Measurements from ENCODE around the gene SLC37A3. TPM values are rescaled to one million over a fixed set of nuclear protein-coding genes. Genes with fewer than 3 reads are reported as not detected.

Gene SLC37A3
- total and polyA plus RNA-seq, 4 donors = 7.3 to 30.8 (median 10.6) TPM

GRCh38 chr7:140360697-140361229 is 37.6 kb downstream of the SLC37A3 start:
- H3K4me1 ChIP-seq (ENCODE audit: control insufficient read depth in 4 of 4, insufficient read depth in 4 of 4, low read length in 3 of 4) = no peaks in the 10 kb centered on the region
- H3K9ac ChIP-seq (ENCODE audit: low read depth in 1 of 2, low read length in 2 of 2) = no peak overlapping the region
- 94% methylated on average over 6 of the region's 6 CpGs for WGBS
- no peaks in the 10 kb centered on the region for H3K27me3 ChIP-seq (ENCODE audit: control insufficient read depth in 4 of 4, insufficient read depth in 4 of 4, low read length in 3 of 4)
- H3K27ac ChIP-seq (ENCODE audit: low read depth in 1 of 2, low read length in 2 of 2) = no peak overlapping the region
- DNase-seq (ENCODE audit: low spot score) = no peak
- no peak overlapping the region for H3K4me3 ChIP-seq (ENCODE audit: low read depth in 1 of 3, low read length in 3 of 3)
- TF ChIP-seq MAX (IDR thresholded peaks at IDR 0.05) (no peak), ATF3 (IDR thresholded peaks at IDR 0.05) (no peak), HNF4G (IDR thresholded peaks at IDR 0.05) (no peak), YY1 (IDR thresholded peaks at IDR 0.05) (no peak), HNF4A (conservative IDR thresholded peaks at IDR 0.05) (no peak)
- H3K9me3 ChIP-seq (ENCODE audit: control insufficient read depth in 4 of 4, low read length in 3 of 4) = no peaks in the 10 kb centered on the region
- H3K36me3 ChIP-seq (ENCODE audit: control insufficient read depth in 4 of 4, insufficient read depth in 3 of 4, low read depth in 1 of 4, low read length in 3 of 4) = peaks cover 0 to 6% (median 4%) of the 10 kb centered on the region in 4 donors

- WGBS = 88% methylated on average over 10 of the region's 10 CpGs
- H3K4me3 ChIP-seq (ENCODE audit: low read depth in 1 of 3, low read length in 3 of 3) = no peak overlapping the region
- H3K4me1 ChIP-seq (ENCODE audit: control insufficient read depth in 4 of 4, insufficient read depth in 4 of 4, low read length in 3 of 4) = no peaks in the 10 kb centered on the region
- H3K9me3 ChIP-seq (ENCODE audit: control insufficient read depth in 4 of 4, low read length in 3 of 4) = no peaks in the 10 kb centered on the region
- peaks cover 4 to 9% (median 4%) of the 10 kb centered on the region in 4 donors for H3K36me3 ChIP-seq (ENCODE audit: control insufficient read depth in 4 of 4, insufficient read depth in 3 of 4, low read depth in 1 of 4, low read length in 3 of 4)
- H3K27ac ChIP-seq (ENCODE audit: low read depth in 1 of 2, low read length in 2 of 2) = no peak overlapping the region
- no peak for DNase-seq (ENCODE audit: low spot score)
- no peaks in the 10 kb centered on the region for H3K27me3 ChIP-seq (ENCODE audit: control insufficient read depth in 4 of 4, insufficient read depth in 4 of 4, low read length in 3 of 4)
- TF ChIP-seq YY1 (IDR thresholded peaks at IDR 0.05) (no peak), GABPA (IDR thresholded peaks at IDR 0.05 in 1 of 2, conservative IDR thresholded peaks at IDR 0.05 in 1 of 2) (no peak), ZBTB33 (IDR thresholded peaks at IDR 0.05) (no peak), EGR1 (IDR thresholded peaks at IDR 0.05; ENCODE audit: low read depth in 2 of 2) (no peak)
- H3K9ac ChIP-seq (ENCODE audit: low read depth in 1 of 2, low read length in 2 of 2) = no peak overlapping the region
Observed at GRCh38 chr7:140358412-140359051, 39.8 kb downstream of the SLC37A3 start.

GRCh38 chr7:140358024-140358411 is 40.3 kb downstream of the SLC37A3 start:
- no peak overlapping the region for H3K9ac ChIP-seq (ENCODE audit: low read depth in 1 of 2, low read length in 2 of 2)
- H3K27me3 ChIP-seq (ENCODE audit: control insufficient read depth in 4 of 4, insufficient read depth in 4 of 4, low read length in 3 of 4) = no peaks in the 10 kb centered on the region
- H3K4me3 ChIP-seq (ENCODE audit: low read depth in 1 of 3, low read length in 3 of 3) = no peak overlapping the region
- peaks cover 4 to 9% (median 5%) of the 10 kb centered on the region in 4 donors for H3K36me3 ChIP-seq (ENCODE audit: control insufficient read depth in 4 of 4, insufficient read depth in 3 of 4, low read depth in 1 of 4, low read length in 3 of 4)
- no peak for DNase-seq (ENCODE audit: low spot score)
- 95% methylated on average over 3 of the region's 3 CpGs for WGBS
- no peaks in the 10 kb centered on the region for H3K9me3 ChIP-seq (ENCODE audit: control insufficient read depth in 4 of 4, low read length in 3 of 4)
- no peak overlapping the region for H3K27ac ChIP-seq (ENCODE audit: low read depth in 1 of 2, low read length in 2 of 2)
- H3K4me1 ChIP-seq (ENCODE audit: control insufficient read depth in 4 of 4, insufficient read depth in 4 of 4, low read length in 3 of 4) = no peaks in the 10 kb centered on the region
- TF ChIP-seq FOXA2 (IDR thresholded peaks at IDR 0.05) = no peak
- no peak for TF ChIP-seq SP1 (IDR thresholded peaks at IDR 0.05)
- TF ChIP-seq YY1 (IDR thresholded peaks at IDR 0.05) = no peak
- no peak for TF ChIP-seq EGR1 (IDR thresholded peaks at IDR 0.05; ENCODE audit: low read depth in 2 of 2)
- no peak for TF ChIP-seq HNF4A (conservative IDR thresholded peaks at IDR 0.05)
- no peak for TF ChIP-seq MAX (IDR thresholded peaks at IDR 0.05)
- no peak for TF ChIP-seq GABPA (IDR thresholded peaks at IDR 0.05 in 1 of 2, conservative IDR thresholded peaks at IDR 0.05 in 1 of 2)
- no peak for TF ChIP-seq TAF1 (conservative IDR thresholded peaks at IDR 0.05)
- no peak for TF ChIP-seq RAD21 (IDR thresholded peaks at IDR 0.05)
- TF ChIP-seq NR2F2 (IDR thresholded peaks at IDR 0.05) = no peak
- TF ChIP-seq CTCF (IDR thresholded peaks at IDR 0.05; ENCODE audit: low read depth, low read length, missing input control) = no peak
